Measurements from ENCODE around the gene ZNF625. TPM values are rescaled to one million over a fixed set of nuclear protein-coding genes. Genes with fewer than 3 reads are reported as not detected.

ZNF625 gene
- 5.3 and 12.4 TPM in 2 replicates for total RNA-seq (2014; rRNA removed; shearing (Covaris generic); ENCODE audit: low replicate concordance)

GRCh38 chr19:12156223-12157058 lies at the start of gene ZNF625:
ZNF625 (minus strand) TSS chr19:12156734; CDS start chr19:12156558, 176 bp downstream.
- peaks cover 27% of the 10 kb centered on the region for H3K9me3 ChIP-seq
- peak; percentile 96 for DNase-seq
- H3K27me3 ChIP-seq: no peaks in the 10 kb centered on the region
- H3K36me3 ChIP-seq: peaks cover 36% of the 10 kb centered on the region
- peak within 1 kb of the TSS; percentile 70 for H3K4me3 ChIP-seq

GRCh38 chr19:12205296-12205695 lies 48.8 kb upstream of the ZNF625 start:
- no peak for DNase-seq

GRCh38 chr19:12202250-12202649 lies 45.7 kb upstream of the ZNF625 start:
- Histone ChIP-seq H3K4me3 (no peak overlapping the region), H3K36me3 (no peaks in the 10 kb centered on the region), H3K27me3 (no peaks in the 10 kb centered on the region), H3K9me3 (peaks cover 44% of the 10 kb centered on the region)
- DNase-seq: no peak

More at GRCh38 chr19:12205296-12205695, 48.8 kb upstream of the ZNF625 start:
- peaks cover 12% of the 10 kb centered on the region for H3K36me3 ChIP-seq
- H3K4me3 ChIP-seq: no peak overlapping the region
- peaks cover 49% of the 10 kb centered on the region for H3K9me3 ChIP-seq
- no peaks in the 10 kb centered on the region for H3K27me3 ChIP-seq

GRCh38 chr19:12199757-12200419 lies 43.4 kb upstream of the ZNF625 start:
- Histone ChIP-seq H3K9me3 (peaks cover 41% of the 10 kb centered on the region), H3K27me3 (no peaks in the 10 kb centered on the region), H3K4me3 (no peak overlapping the region), H3K36me3 (peaks cover 1% of the 10 kb centered on the region)
- no peak for DNase-seq

GRCh38 chr19:12198136-12198535 lies 41.6 kb upstream of the ZNF625 start:
- no peak overlapping the region for H3K4me3 ChIP-seq
- H3K27me3 ChIP-seq: no peaks in the 10 kb centered on the region
- peaks cover 13% of the 10 kb centered on the region for H3K36me3 ChIP-seq
- no peak for DNase-seq
- peaks cover 45% of the 10 kb centered on the region for H3K9me3 ChIP-seq

- Histone ChIP-seq H3K36me3 (peaks cover 43% of the 10 kb centered on the region), H3K9me3 (peaks cover 60% of the 10 kb centered on the region), H3K4me3 (no peak overlapping the region), H3K27me3 (no peaks in the 10 kb centered on the region)
- no peak for DNase-seq
Measured at GRCh38 chr19:12194827-12195731, 38.5 kb upstream of the ZNF625 start.

- H3K36me3 ChIP-seq: peaks cover 83% of the 10 kb centered on the region
- peaks cover 82% of the 10 kb centered on the region for H3K9me3 ChIP-seq
- H3K27me3 ChIP-seq: no peaks in the 10 kb centered on the region
- no peak overlapping the region for H3K4me3 ChIP-seq
- no peak for DNase-seq
Measured at GRCh38 chr19:12187625-12188024, 31.1 kb upstream of the ZNF625 start.

- Histone ChIP-seq H3K9me3 (peaks cover 75% of the 10 kb centered on the region), H3K4me3 (no peak overlapping the region), H3K27me3 (no peaks in the 10 kb centered on the region), H3K36me3 (peaks cover 41% of the 10 kb centered on the region)
- DNase-seq: no peak
Measured at GRCh38 chr19:12180377-12180776, 23.8 kb upstream of the ZNF625 start.

- no peak overlapping the region for H3K4me3 ChIP-seq
- peaks cover 59% of the 10 kb centered on the region for H3K36me3 ChIP-seq
- no peak for DNase-seq
- H3K27me3 ChIP-seq: no peaks in the 10 kb centered on the region
- peaks cover 43% of the 10 kb centered on the region for H3K9me3 ChIP-seq
Measured at GRCh38 chr19:12166626-12167025, 10.1 kb upstream of the ZNF625 start.

- Histone ChIP-seq H3K36me3 (peaks cover 31% of the 10 kb centered on the region), H3K9me3 (peaks cover 36% of the 10 kb centered on the region), H3K27me3 (no peaks in the 10 kb centered on the region), H3K4me3 (peak overlapping the region; percentile 70)
- peak; percentile 59 for DNase-seq
Measured at GRCh38 chr19:12163826-12164225, 7.3 kb upstream of the ZNF625 start.

- peak; percentile 99 for DNase-seq
- Histone ChIP-seq H3K9me3 (peaks cover 38% of the 10 kb centered on the region), H3K4me3 (peak within 1 kb of the TSS; percentile 70), H3K36me3 (peaks cover 29% of the 10 kb centered on the region), H3K27me3 (no peaks in the 10 kb centered on the region)
Measured at GRCh38 chr19:12162882-12163806, 6.6 kb upstream of the ZNF625 start, which contains the start of gene ZNF136. ZNF136 (plus strand) TSS chr19:12163096; CDS start chr19:12163204, 108 bp downstream.

GRCh38 chr19:12162513-12162881 lies 6.0 kb upstream of the ZNF625 start:
- H3K4me3 ChIP-seq: peak overlapping the region; percentile 70
- peaks cover 27% of the 10 kb centered on the region for H3K36me3 ChIP-seq
- H3K27me3 ChIP-seq: no peaks in the 10 kb centered on the region
- no peak for DNase-seq
- peaks cover 44% of the 10 kb centered on the region for H3K9me3 ChIP-seq

- DNase-seq: no peak
- H3K27me3 ChIP-seq: no peaks in the 10 kb centered on the region
Measured at GRCh38 chr19:12159773-12160414, 3.4 kb upstream of the ZNF625 start.

GRCh38 chr19:12155324-12155860 lies 1.1 kb downstream of the ZNF625 start:
- DNase-seq: no peak
- Histone ChIP-seq H3K4me3 (peak overlapping the region; percentile 70), H3K9me3 (peaks cover 32% of the 10 kb centered on the region), H3K36me3 (peaks cover 47% of the 10 kb centered on the region), H3K27me3 (no peaks in the 10 kb centered on the region)

More at GRCh38 chr19:12159773-12160414, 3.4 kb upstream of the ZNF625 start:
- Histone ChIP-seq H3K36me3 (peaks cover 10% of the 10 kb centered on the region), H3K9me3 (peaks cover 28% of the 10 kb centered on the region), H3K4me3 (no peak overlapping the region)

- Histone ChIP-seq H3K9me3 (peaks cover 53% of the 10 kb centered on the region), H3K4me3 (no peak overlapping the region), H3K27me3 (no peaks in the 10 kb centered on the region), H3K36me3 (peaks cover 66% of the 10 kb centered on the region)
- DNase-seq: no peak
Measured at GRCh38 chr19:12145348-12145747, 11.2 kb downstream of the ZNF625 start.
